G401.6 (cell line): ENCODE data around the gene ASB13.
"Not testable (repeated sequence)": the region's sequence is repeated elsewhere in the genome, so short reads cannot be mapped to it uniquely, and the experiment has no call there.

ENCODE experiments used
- FAIRE-seq: peaks from 2 replicates; lab custom pipeline; 2012; peaks lifted over from hg19 to GRCh38; lab: Jason Lieb, UNC

ASB13 gene

DNA sequence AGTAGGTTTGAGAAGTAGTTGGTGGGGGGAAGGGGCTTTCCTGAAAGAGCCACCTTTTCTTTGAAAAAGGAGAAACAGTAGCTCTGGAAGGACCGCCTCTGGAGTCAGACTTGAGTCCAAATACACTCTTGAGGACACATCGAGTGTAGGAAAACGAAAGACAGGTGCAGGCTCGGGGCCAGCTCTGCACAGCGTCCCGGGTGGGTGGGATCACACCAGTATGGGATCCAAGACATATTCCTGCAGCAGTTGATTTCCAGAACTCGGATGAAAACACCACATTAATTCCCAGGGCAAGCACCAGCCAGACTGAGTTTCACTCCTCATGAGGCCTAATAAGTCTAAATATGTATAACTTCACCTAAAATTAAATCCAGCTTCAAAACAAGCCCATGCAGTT lies 61.4 kb downstream of the ASB13 start:
- FAIRE-seq: no peak

- FAIRE-seq: no peak
Observed at GRCh38 chr10:5604236-5604925, 62.0 kb downstream of the ASB13 start.

GRCh38 chr10:5603848-5604170 lies 62.6 kb downstream of the ASB13 start:
- no peak for FAIRE-seq

- FAIRE-seq: no peak
Observed at GRCh38 chr10:5603091-5603847, 63.1 kb downstream of the ASB13 start.

- no peak for FAIRE-seq
Observed at GRCh38 chr10:5601826-5602495, 64.4 kb downstream of the ASB13 start.

DNA sequence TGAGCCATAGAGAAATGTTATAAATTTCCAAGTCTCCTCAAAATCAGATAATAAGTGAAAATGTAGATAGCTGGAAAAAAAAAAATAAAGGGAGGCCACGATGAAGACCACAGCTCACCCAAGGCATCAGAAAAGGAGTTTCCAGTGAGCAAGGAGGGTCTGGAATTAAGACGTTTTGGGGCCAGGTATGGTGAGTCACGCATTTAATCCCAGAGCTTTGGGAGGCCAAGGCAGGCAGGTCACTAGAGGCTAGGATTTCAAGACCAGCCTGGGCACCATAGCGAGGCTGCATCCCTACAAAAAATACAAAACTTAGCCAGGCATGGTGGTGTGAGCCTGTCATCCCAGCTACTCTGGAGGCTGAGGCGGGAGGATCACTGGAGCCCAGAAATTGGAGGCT lies 65.5 kb downstream of the ASB13 start:
- no peak for FAIRE-seq

GRCh38 chr10:5599613-5600520 lies 66.5 kb downstream of the ASB13 start:
- no peak for FAIRE-seq

GRCh38 chr10:5598085-5598690 lies 68.2 kb downstream of the ASB13 start:
- no peak for FAIRE-seq

DNA sequence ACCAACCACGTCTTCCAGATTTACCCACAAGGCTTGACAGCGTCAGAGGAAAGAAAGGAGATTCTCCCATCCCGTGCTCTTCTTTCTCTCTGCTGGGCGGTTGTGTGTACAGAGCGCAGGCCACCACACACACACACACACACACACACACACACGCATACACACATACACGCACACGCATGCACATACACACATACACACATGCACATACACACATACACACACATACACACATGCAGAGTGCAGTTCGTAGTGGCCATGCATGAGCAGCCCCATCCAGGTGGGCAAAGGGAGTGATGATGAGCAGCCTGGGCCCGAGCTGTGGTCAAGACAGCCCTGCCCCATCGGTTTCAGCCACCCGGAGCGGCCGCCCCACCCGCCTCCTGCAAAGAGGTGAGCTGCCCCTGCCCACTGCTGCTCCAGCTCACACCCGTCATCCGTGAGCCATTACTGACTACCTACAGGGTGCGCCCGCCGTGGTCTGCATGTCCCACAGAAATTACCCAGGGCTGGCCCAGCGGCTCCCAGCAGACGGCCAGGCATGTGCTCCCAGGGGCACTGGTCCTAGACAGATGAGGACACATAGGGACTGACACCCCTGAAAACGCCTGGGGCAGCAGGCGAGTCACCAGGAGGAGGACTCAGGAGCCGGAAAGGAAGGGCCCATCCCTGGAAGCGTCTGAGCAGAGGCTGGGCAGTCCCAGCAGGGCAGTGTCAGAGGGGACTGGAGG lies 69.6 kb downstream of the ASB13 start:
- FAIRE-seq: no peak

DNA sequence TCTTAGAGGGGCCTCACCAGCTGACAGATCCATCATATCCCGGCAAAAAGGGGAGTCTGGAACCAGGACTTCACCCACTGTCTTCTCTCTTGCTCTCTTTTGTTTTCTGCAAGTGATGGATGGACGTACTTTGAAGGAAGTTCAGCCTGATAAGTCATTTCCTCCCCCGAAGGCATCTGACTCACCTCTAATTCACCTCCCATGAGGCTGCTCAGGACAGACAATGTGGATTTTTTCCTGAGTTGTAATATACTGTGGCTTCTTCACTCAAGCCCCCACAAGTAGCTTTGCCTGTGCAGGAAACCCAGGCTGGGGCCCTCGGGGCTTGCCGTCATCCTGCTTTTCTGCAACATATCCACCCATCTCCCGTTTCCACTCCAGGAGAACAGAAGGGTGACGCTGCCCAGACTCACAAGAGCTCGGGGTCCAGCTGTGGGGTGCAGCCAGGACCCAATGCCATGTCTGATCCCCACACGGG lies 70.4 kb downstream of the ASB13 start:
- FAIRE-seq: no peak

DNA sequence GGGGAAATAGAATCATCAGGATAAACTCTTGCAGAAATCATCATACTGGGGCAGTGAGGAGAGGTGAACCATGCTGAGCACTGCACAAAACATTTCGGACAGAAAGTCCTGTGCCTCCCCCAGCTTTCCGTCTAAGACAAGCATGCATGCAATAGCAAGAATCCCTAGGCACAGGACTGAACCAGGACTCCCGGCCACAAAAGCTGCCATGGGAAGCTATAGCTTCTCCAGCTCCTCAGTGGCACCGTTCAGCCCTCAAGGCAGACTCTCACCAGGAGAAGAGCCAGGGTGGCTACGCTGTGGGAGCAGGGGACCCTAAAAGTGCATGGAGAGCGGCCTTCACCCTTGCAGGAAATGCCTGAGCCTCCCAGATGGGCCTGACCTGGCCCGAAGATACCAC lies 70.8 kb downstream of the ASB13 start:
- no peak for FAIRE-seq

GRCh38 chr10:5595095-5595494 lies 71.3 kb downstream of the ASB13 start:
- FAIRE-seq: no peak

GRCh38 chr10:5594271-5595049 lies 71.9 kb downstream of the ASB13 start:
- no peak for FAIRE-seq

GRCh38 chr10:5593347-5593746 lies 73.0 kb downstream of the ASB13 start:
- FAIRE-seq: not testable (repeated sequence)

- FAIRE-seq: no peak
Observed at GRCh38 chr10:5592070-5592469, 74.3 kb downstream of the ASB13 start.

DNA sequence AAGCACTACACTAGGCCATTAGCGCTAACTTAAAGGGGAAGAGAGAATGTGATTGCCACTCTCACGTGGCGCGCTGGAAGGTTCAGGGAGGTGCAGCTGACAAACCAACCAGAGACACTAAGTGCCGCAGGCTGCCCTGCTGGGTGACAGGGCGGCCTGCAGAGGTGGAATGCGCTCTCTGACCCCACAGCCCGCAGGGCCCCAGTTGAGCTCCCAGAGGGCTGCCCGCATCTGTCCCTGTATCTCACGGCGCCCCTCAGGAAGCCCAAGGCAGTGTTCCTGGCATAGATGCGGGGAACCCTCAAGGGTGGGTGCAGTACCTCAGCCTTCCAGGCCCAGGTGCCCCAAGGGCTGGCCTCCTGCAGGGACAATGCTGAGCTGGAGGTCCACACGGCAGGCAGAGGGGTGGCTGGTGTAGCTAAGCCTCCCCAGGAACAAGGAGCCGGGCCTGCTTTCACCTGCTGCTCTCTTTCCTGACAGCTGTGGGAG lies 75.0 kb downstream of the ASB13 start:
- no peak for FAIRE-seq

DNA sequence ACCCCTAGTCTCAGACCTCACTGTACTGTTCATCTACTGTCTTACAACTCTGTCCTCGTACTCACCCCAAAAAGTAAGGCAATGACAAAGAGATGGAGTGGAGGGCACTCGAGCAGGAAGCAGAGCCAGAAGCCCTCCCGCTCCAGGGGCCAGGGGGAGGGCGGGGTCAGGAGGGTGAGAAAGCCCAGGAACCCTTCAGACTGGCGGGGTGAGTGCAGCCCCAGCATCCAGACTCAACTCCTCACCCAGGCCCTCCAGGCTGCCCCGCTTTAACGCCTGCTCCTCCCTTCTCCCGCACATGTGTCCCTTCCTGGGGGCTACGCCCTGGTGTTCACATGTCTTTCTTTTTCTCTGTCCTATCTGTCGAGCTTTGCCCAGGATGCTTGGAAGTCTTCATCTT lies 75.6 kb downstream of the ASB13 start:
- no peak for FAIRE-seq

- no peak for FAIRE-seq
Observed at GRCh38 chr10:5589661-5590511, 76.5 kb downstream of the ASB13 start.

- no peak for FAIRE-seq
Observed at GRCh38 chr10:5589011-5589660, 77.3 kb downstream of the ASB13 start.
